HCT116 (cell line): ENCODE measurements around the gene AADACL4. TPM values are rescaled to one million over a fixed set of nuclear protein-coding genes. Genes with fewer than 3 reads are reported as not detected.

Experiments used
- ATAC-seq: fragments of 200-7000 bp; cut with Tn5 transposase; 2 replicates; pipeline ENCODE4 v1.9.1; 2020; ENCODE audit warnings: mild to moderate bottlenecking, moderate library complexity
- BruUV-seq: library from RNA; stranded (reverse); fragments of 400-500 nt; replicated peaks from 2 replicates; lab custom pipeline; 2021; lab: Mats Ljungman, UMichigan
- CTCF ChIA-PET: fragments of 300-600 bp; sonication (Branson Sonifier 250); formaldehyde crosslinking; loops from one replicate; lab custom pipeline; 2021; ENCODE audit warnings: antibody characterized with exemption; lab: Charles Lee
- POLR2A ChIA-PET: fragments of 300-600, 350-600 bp; sonication (Branson Sonifier 250); formaldehyde crosslinking; loops from one replicate; lab custom pipeline; 2021; ENCODE audit warnings: antibody characterized with exemption; lab: Charles Lee
- RAD21 ChIA-PET, 2 experiments: fragments of 300-600 bp; sonication (Branson Sonifier 250); formaldehyde crosslinking; loops; one replicate each; lab custom pipeline; 2023; ENCODE audit warnings: low total read pairs in 2 of 2; ENCODE audit not compliant: uncharacterized antibody in 2 of 2, unreplicated experiment in 2 of 2, low non-redundant PET in 1 of 2; lab: Charles Lee
- DNase-seq: peaks from one replicate; pipeline ENCODE4 v3.0.0-alpha.2; 2010; ENCODE audit warnings: low read depth, low spot score
- H2AFZ ChIP-seq: fragments of 200-600 bp; shearing (Covaris generic), sonication (generic); 2 replicates; pipeline ENCODE4 v1.6.1; 2017; ENCODE audit warnings: low read depth, mixed run types, mixed read lengths, antibody characterized with exemption, low read length; ENCODE audit not compliant: poor library complexity, severe bottlenecking
- H3K27ac ChIP-seq: 2 replicates; pipeline ENCODE4 v1.5.1; 2012; ENCODE audit warnings: low read depth, low read length
- H3K27me3 ChIP-seq: fragments of 200-600 bp; sonication (generic); 2 replicates; pipeline ENCODE4 v1.6.1; 2016; ENCODE audit warnings: mixed run types, low read length, mixed read lengths; ENCODE audit not compliant: insufficient read depth
- H3K36me3 ChIP-seq, 2 experiments: fragments of 200-500 bp in 1 of 2; fragments of 200-600 bp in 1 of 2; sonication (Bioruptor generic) in 1 of 2; sonication (generic) in 1 of 2; 2 replicates each; pipeline versions ENCODE4 v1.5.1 to v1.6.1; 2014 to 2016; ENCODE audit warnings: low read length in 2 of 2, inconsistent platforms in 1 of 2, mixed read lengths in 1 of 2, mixed run types in 1 of 2; ENCODE audit not compliant: insufficient read depth in 2 of 2, control insufficient read depth in 1 of 2
- H3K4me1 ChIP-seq, 2 experiments: fragments of 200-600 bp in 1 of 2; sonication (generic) in 1 of 2; 2 replicates each; pipeline versions ENCODE4 v1.5.1 to v1.6.1; 2012 to 2017; ENCODE audit warnings: low read length in 2 of 2, inconsistent platforms in 1 of 2, mild to moderate bottlenecking in 1 of 2, mixed read lengths in 1 of 2, mixed run types in 1 of 2, moderate library complexity in 1 of 2; ENCODE audit not compliant: insufficient read depth in 2 of 2, control insufficient read depth in 1 of 2
- H3K4me2 ChIP-seq: fragments of 200-600 bp; sonication (generic); 2 replicates; pipeline ENCODE4 v1.6.1; 2017; ENCODE audit warnings: mixed run types, low read length, mixed read lengths
- H3K4me3 ChIP-seq, 2 experiments: fragments of 200-600 bp in 1 of 2; sonication (generic) in 1 of 2; replicated peaks in 1 of 2; 2 replicates each; pipeline ENCODE4 v1.5.1; 2011 to 2016; ENCODE audit warnings: low read length in 2 of 2, control low read depth in 1 of 2, low read depth in 1 of 2, mild to moderate bottlenecking in 1 of 2, mixed read lengths in 1 of 2, mixed run types in 1 of 2
- H3K79me2 ChIP-seq: fragments of 200-600 bp; sonication (generic); 2 replicates; pipeline ENCODE4 v1.6.1; 2017; ENCODE audit warnings: mild to moderate bottlenecking, mixed run types, low read length, moderate library complexity, mixed read lengths; ENCODE audit not compliant: insufficient read depth
- H3K9ac ChIP-seq: fragments of 200-600 bp; sonication (generic); 2 replicates; pipeline ENCODE4 v1.6.1; 2016; ENCODE audit warnings: low read length, mixed read lengths
- H3K9me2 ChIP-seq: fragments of 200-600 bp; sonication (generic), shearing (Covaris generic); 2 replicates; pipeline ENCODE4 v1.6.1; 2017; ENCODE audit warnings: mixed run types, mild to moderate bottlenecking, moderate library complexity; ENCODE audit not compliant: insufficient read depth
- H3K9me3 ChIP-seq, 2 experiments: fragments of 200-500 bp in 1 of 2; fragments of 200-600 bp in 1 of 2; sonication (Bioruptor generic) in 1 of 2; sonication (generic) in 1 of 2; 2 replicates each; pipeline ENCODE4 v1.6.1; 2014 to 2017; ENCODE audit warnings: low read length in 2 of 2, mixed read lengths in 2 of 2, inconsistent platforms in 1 of 2, low read depth in 1 of 2, mild to moderate bottlenecking in 1 of 2, mixed run types in 1 of 2, moderate library complexity in 1 of 2; ENCODE audit not compliant: control insufficient read depth in 1 of 2, insufficient read depth in 1 of 2
- H4K20me1 ChIP-seq: fragments of 200-600 bp; sonication (generic), shearing (Covaris generic); 2 replicates; pipeline ENCODE4 v1.6.1; 2017; ENCODE audit warnings: mixed run types, mild to moderate bottlenecking, moderate library complexity; ENCODE audit not compliant: insufficient read depth
- CBX3 ChIP-seq: IDR thresholded peaks from 2 replicates; pipeline ENCODE4 v1.6.1; 2012; ENCODE audit warnings: low read depth
- CEBPB ChIP-seq: IDR thresholded peaks from 2 replicates; pipeline ENCODE4 v1.6.1; 2012; ENCODE audit warnings: low read depth
- EZH2phosphoT487 ChIP-seq: fragments of 200-600 bp; IDR thresholded peaks from 2 replicates; pipeline ENCODE4 v1.6.1; 2018; ENCODE audit warnings: antibody characterized with exemption, borderline replicate concordance
- POLR2A ChIP-seq: IDR thresholded peaks from 2 replicates; pipeline ENCODE4 v1.7.0; 2011; ENCODE audit warnings: borderline replicate concordance; ENCODE audit not compliant: insufficient read depth, insufficient read length; ENCODE audit errors: extremely low read depth
- POLR2AphosphoS5 ChIP-seq: IDR thresholded peaks from 2 replicates; pipeline ENCODE4 v1.6.1; 2011; ENCODE audit warnings: mild to moderate bottlenecking, low read depth, low read length, moderate library complexity
- SIN3A ChIP-seq: IDR thresholded peaks from 2 replicates; pipeline ENCODE4 v1.6.1; 2012; ENCODE audit warnings: low read depth
- SP1 ChIP-seq: IDR thresholded peaks from 2 replicates; pipeline ENCODE4 v1.6.1; 2012; ENCODE audit warnings: low read depth
- SRF ChIP-seq: IDR thresholded peaks from 2 replicates; pipeline ENCODE4 v1.6.1; 2012; ENCODE audit warnings: low read depth
- TCF7L2 ChIP-seq: IDR thresholded peaks from 2 replicates; pipeline ENCODE4 v1.7.0; 2011; ENCODE audit warnings: borderline replicate concordance, inconsistent platforms; ENCODE audit not compliant: insufficient read depth, insufficient read length; ENCODE audit errors: extremely low read depth
- ZFX ChIP-seq: fragments of 450-650 bp; IDR thresholded peaks from 2 replicates; pipeline ENCODE4 v1.6.1; 2017
- intact Hi-C: fragments of 100-400 bp; cut with micrococcal nuclease; formaldehyde crosslinking; loops from 2 replicates; pipeline ENCODE4 v1.10.0; 2022
- total RNA-seq: library from RNA; stranded (reverse); gene quantifications from one replicate; pipeline ENCODE4 v1.2.1, GENCODE V29; 2021; ENCODE audit not compliant: unreplicated experiment
- TF ChIP-seq, protein P1 (sequence below), 3 experiments: fragments of 200-600 bp in 1 of 3; sonication (generic) in 1 of 3; IDR thresholded peaks in 2 of 3; conservative IDR thresholded peaks in 1 of 3; 2 replicates each; pipeline ENCODE4 v1.5.1; 2012 to 2017; ENCODE audit warnings: low read depth in 2 of 3, low read length in 2 of 3, antibody characterized with exemption in 1 of 3, borderline replicate concordance in 1 of 3, control low read depth in 1 of 3, mild to moderate bottlenecking in 1 of 3, mixed read lengths in 1 of 3, mixed run types in 1 of 3, moderate library complexity in 1 of 3; ENCODE audit not compliant: insufficient read depth in 1 of 3
- TF ChIP-seq, protein P2 (sequence below): IDR thresholded peaks from 2 replicates; pipeline ENCODE4 v1.6.1; 2011; ENCODE audit warnings: mild to moderate bottlenecking, low read length, moderate library complexity; ENCODE audit not compliant: insufficient replicate concordance; ENCODE audit errors: extremely low read depth
- TF ChIP-seq, protein P3 (sequence below): IDR thresholded peaks from 2 replicates; pipeline ENCODE4 v1.6.1; 2012; ENCODE audit warnings: low read depth

The AADACL4 gene
- total RNA-seq, 1 experiment from 2014 or later, result not detected

DNA sequence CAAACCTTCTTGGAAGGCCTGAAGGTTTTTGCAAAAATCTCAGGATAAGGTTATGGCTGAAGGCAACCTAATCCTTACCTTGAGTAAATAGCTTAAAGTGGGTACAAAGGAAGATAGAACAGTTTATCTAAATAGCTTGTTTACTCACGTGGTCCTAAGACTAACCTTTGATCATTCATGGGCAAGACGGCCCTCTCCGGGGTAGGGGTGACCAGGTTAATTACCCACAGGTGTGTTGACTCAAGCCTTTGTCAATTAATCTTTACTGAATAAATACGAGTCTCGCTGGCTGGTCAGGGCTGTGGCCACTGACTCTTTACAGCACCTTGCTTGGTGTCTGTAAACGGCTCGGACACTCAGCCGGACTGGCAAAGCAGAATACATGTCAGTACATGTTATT, 10.8 kb downstream of the AADACL4 start:
- intact Hi-C loops, result loop anchor here (10.0 kb wide), 1 partner anchor 530 kb away; no protein-coding TSS in a partner anchor
- Histone ChIP-seq H3K79me2 (no peaks in the 10 kb centered on the region), H2AFZ (no peak overlapping the region), H3K36me3 (no peaks in the 10 kb centered on the region), H3K9ac (no peak overlapping the region), H3K9me3 (no peaks in the 10 kb centered on the region), H3K4me3 (no peak overlapping the region), H3K27ac (no peak overlapping the region), H3K4me1 (peaks cover 0 to 6% of the 10 kb centered on the region in 2 experiments; a peak in 1 of 4 replicates), H3K9me2 (no peaks in the 10 kb centered on the region), H4K20me1 (no peaks in the 10 kb centered on the region), H3K4me2 (no peak overlapping the region)
- ATAC-seq (no peak), DNase-seq (no peak)
- ChIA-PET POLR2A (no interaction called here), RAD21 (no interaction called here)
- no TSS peak for BruUV-seq
- TF ChIP-seq CEBPB (no peak), SRF (no peak)
- TF ChIP-seq, all 23 proteins: peak for 0
- H3K27me3 ChIP-seq, result no peaks in the 10 kb centered on the region
- CTCF ChIA-PET, result no interaction called here

DNA sequence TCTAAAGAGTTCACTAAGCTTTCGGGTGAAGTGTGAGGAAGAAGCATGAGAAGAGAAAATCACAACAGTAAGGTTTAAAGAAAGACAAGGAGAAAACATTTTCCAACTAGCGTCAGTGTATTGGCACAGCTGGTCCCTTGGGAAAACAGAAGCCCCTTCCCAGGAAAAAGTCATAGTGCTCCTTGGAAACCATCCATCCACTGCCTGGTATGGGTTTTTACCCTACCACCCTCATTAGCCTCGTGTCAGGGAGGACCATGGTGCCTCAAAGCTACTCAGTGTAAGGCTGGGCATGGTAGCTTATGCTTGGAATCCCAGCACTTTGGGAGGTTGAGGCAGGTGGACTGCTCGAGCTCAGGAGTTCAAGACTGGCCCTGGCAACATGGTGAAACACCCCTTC, 12.7 kb downstream of the AADACL4 start:
- Histone ChIP-seq H3K9me3 (no peaks in the 10 kb centered on the region), H3K9ac (no peak overlapping the region), H3K4me3 (no peak overlapping the region), H3K4me1 (peaks cover 0 to 6% of the 10 kb centered on the region in 2 experiments; a peak in 1 of 4 replicates), H3K27ac (no peak overlapping the region), H3K9me2 (no peaks in the 10 kb centered on the region), H3K4me2 (no peak overlapping the region), H3K36me3 (no peaks in the 10 kb centered on the region), H4K20me1 (no peaks in the 10 kb centered on the region), H3K79me2 (no peaks in the 10 kb centered on the region), H3K27me3 (no peaks in the 10 kb centered on the region), H2AFZ (no peak overlapping the region)
- ChIA-PET RAD21 (no interaction called here), CTCF (interaction anchor here (1.2 to 3.7 kb wide), 4 partner anchors 342 to 384 kb away, joined by 3 to 33 read pairs (median 3); no protein-coding TSS in a partner anchor), POLR2A (no interaction called here)
- BruUV-seq, result no TSS peak
- DNase-seq (no peak), ATAC-seq (no peak)
- intact Hi-C loops, result loop anchor here (10.0 kb wide), 1 partner anchor 532 kb away; no protein-coding TSS in a partner anchor
- TF ChIP-seq POLR2A (no peak), ZFX (no peak), POLR2AphosphoS5 (no peak), CBX3 (no peak), SIN3A (no peak), TCF7L2 (no peak), EZH2phosphoT487 (no peak), SP1 (no peak)
- TF ChIP-seq, protein P1, sequence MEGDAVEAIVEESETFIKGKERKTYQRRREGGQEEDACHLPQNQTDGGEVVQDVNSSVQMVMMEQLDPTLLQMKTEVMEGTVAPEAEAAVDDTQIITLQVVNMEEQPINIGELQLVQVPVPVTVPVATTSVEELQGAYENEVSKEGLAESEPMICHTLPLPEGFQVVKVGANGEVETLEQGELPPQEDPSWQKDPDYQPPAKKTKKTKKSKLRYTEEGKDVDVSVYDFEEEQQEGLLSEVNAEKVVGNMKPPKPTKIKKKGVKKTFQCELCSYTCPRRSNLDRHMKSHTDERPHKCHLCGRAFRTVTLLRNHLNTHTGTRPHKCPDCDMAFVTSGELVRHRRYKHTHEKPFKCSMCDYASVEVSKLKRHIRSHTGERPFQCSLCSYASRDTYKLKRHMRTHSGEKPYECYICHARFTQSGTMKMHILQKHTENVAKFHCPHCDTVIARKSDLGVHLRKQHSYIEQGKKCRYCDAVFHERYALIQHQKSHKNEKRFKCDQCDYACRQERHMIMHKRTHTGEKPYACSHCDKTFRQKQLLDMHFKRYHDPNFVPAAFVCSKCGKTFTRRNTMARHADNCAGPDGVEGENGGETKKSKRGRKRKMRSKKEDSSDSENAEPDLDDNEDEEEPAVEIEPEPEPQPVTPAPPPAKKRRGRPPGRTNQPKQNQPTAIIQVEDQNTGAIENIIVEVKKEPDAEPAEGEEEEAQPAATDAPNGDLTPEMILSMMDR (IDR thresholded peaks at IDR 0.05 in 2 of 3, conservative IDR thresholded peaks at IDR 0.05 in 1 of 3; ENCODE audit: borderline replicate concordance in 1 of 3, insufficient read depth in 1 of 3, low read depth in 2 of 3, low read length in 2 of 3), result no peak
- TF ChIP-seq, protein P2, sequence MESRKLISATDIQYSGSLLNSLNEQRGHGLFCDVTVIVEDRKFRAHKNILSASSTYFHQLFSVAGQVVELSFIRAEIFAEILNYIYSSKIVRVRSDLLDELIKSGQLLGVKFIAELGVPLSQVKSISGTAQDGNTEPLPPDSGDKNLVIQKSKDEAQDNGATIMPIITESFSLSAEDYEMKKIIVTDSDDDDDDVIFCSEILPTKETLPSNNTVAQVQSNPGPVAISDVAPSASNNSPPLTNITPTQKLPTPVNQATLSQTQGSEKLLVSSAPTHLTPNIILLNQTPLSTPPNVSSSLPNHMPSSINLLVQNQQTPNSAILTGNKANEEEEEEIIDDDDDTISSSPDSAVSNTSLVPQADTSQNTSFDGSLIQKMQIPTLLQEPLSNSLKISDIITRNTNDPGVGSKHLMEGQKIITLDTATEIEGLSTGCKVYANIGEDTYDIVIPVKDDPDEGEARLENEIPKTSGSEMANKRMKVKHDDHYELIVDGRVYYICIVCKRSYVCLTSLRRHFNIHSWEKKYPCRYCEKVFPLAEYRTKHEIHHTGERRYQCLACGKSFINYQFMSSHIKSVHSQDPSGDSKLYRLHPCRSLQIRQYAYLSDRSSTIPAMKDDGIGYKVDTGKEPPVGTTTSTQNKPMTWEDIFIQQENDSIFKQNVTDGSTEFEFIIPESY, result no peak
- TF ChIP-seq, protein P3, sequence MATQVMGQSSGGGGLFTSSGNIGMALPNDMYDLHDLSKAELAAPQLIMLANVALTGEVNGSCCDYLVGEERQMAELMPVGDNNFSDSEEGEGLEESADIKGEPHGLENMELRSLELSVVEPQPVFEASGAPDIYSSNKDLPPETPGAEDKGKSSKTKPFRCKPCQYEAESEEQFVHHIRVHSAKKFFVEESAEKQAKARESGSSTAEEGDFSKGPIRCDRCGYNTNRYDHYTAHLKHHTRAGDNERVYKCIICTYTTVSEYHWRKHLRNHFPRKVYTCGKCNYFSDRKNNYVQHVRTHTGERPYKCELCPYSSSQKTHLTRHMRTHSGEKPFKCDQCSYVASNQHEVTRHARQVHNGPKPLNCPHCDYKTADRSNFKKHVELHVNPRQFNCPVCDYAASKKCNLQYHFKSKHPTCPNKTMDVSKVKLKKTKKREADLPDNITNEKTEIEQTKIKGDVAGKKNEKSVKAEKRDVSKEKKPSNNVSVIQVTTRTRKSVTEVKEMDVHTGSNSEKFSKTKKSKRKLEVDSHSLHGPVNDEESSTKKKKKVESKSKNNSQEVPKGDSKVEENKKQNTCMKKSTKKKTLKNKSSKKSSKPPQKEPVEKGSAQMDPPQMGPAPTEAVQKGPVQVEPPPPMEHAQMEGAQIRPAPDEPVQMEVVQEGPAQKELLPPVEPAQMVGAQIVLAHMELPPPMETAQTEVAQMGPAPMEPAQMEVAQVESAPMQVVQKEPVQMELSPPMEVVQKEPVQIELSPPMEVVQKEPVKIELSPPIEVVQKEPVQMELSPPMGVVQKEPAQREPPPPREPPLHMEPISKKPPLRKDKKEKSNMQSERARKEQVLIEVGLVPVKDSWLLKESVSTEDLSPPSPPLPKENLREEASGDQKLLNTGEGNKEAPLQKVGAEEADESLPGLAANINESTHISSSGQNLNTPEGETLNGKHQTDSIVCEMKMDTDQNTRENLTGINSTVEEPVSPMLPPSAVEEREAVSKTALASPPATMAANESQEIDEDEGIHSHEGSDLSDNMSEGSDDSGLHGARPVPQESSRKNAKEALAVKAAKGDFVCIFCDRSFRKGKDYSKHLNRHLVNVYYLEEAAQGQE, result no peak
